Ectodermal cell (in vitro differentiated cells): ENCODE measurements around the gene OR2V1.
"Not testable (repeated sequence)": the region's sequence is repeated elsewhere in the genome, so short reads cannot be mapped to it uniquely, and the experiment has no call there.

Experiments
- H3K27ac ChIP-seq: 2 replicates; pipeline ENCODE4 v1.7.0; 2013; ENCODE audit warnings: mild to moderate bottlenecking, low read depth, low read length; ENCODE audit not compliant: insufficient read depth, poor library complexity, severe bottlenecking
- H3K27me3 ChIP-seq: 2 replicates; pipeline ENCODE4 v1.7.0; 2013; ENCODE audit warnings: mild to moderate bottlenecking, low read length; ENCODE audit not compliant: insufficient read depth, control insufficient read depth, poor library complexity, severe bottlenecking
- H3K36me3 ChIP-seq: one replicate; pipeline ENCODE4 v1.7.0; 2013; ENCODE audit warnings: low read length; ENCODE audit not compliant: control insufficient read depth, insufficient read depth
- H3K4me1 ChIP-seq: one replicate; pipeline ENCODE4 v1.7.0; 2013; ENCODE audit warnings: low read length; ENCODE audit not compliant: control insufficient read depth, insufficient read depth
- H3K4me3 ChIP-seq: 2 replicates; pipeline ENCODE4 v1.7.0; 2013; ENCODE audit warnings: low read depth, low read length, control low read depth; ENCODE audit not compliant: insufficient read depth
- H3K9me3 ChIP-seq: 2 replicates; pipeline ENCODE4 v1.7.0; 2013; ENCODE audit warnings: mild to moderate bottlenecking, low read length, moderate library complexity; ENCODE audit not compliant: control insufficient read depth
- WGBS, 2 experiments: methylation state at CpG; one replicate each; pipeline ENCODE4 v1.1.7; 2013; ENCODE audit warnings: missing lambda C conversion rate in 2 of 2; 5-methylcytosine and 5-hydroxymethylcytosine counted together

OR2V1 gene

GRCh38 chr5:181145133-181145532 is 14.2 kb upstream of the OR2V1 start:
- Histone ChIP-seq H3K4me3 (no peak overlapping the region), H3K4me1 (no peaks in the 10 kb centered on the region), H3K9me3 (no peaks in the 10 kb centered on the region), H3K27ac (no peak overlapping the region), H3K36me3 (no peaks in the 10 kb centered on the region), H3K27me3 (peaks cover 4% of the 10 kb centered on the region)
- 62 to 64% methylated on average over 1 of the region's 1 CpG for WGBS, 2 experiments

- Histone ChIP-seq H3K27ac (no peak overlapping the region), H3K36me3 (no peaks in the 10 kb centered on the region), H3K9me3 (no peaks in the 10 kb centered on the region), H3K4me1 (no peaks in the 10 kb centered on the region), H3K27me3 (peaks cover 4% of the 10 kb centered on the region), H3K4me3 (no peak overlapping the region)
- 77 to 84% methylated on average over 7 of the region's 7 CpGs for WGBS, 2 experiments
These were observed 11.1 kb upstream of the OR2V1 start for GRCh38 chr5:181142054-181142453.

- peaks cover 4% of the 10 kb centered on the region for H3K27me3 ChIP-seq
- no peaks in the 10 kb centered on the region for H3K4me1 ChIP-seq
- H3K36me3 ChIP-seq, result no peaks in the 10 kb centered on the region
- WGBS, 2 experiments, result 65 to 66% methylated on average over 3 of the region's 3 CpGs
- no peaks in the 10 kb centered on the region for H3K9me3 ChIP-seq
- no peak overlapping the region for H3K27ac ChIP-seq
- no peak overlapping the region for H3K4me3 ChIP-seq
These were observed 9.8 kb upstream of the OR2V1 start for GRCh38 chr5:181140766-181141165.

- Histone ChIP-seq H3K27me3 (peaks cover 4% of the 10 kb centered on the region), H3K4me3 (no peak overlapping the region), H3K27ac (no peak overlapping the region), H3K36me3 (no peaks in the 10 kb centered on the region), H3K4me1 (no peaks in the 10 kb centered on the region), H3K9me3 (no peaks in the 10 kb centered on the region)
- 66 to 82% methylated on average over 5 of the region's 5 CpGs for WGBS, 2 experiments
These were observed 7.3 kb upstream of the OR2V1 start for GRCh38 chr5:181138258-181138657.

GRCh38 chr5:181136361-181136955 is 5.5 kb upstream of the OR2V1 start:
- Histone ChIP-seq H3K27ac (no peak overlapping the region), H3K27me3 (peaks cover 4% of the 10 kb centered on the region), H3K36me3 (no peaks in the 10 kb centered on the region), H3K4me3 (no peak overlapping the region), H3K4me1 (no peaks in the 10 kb centered on the region), H3K9me3 (no peaks in the 10 kb centered on the region)
- WGBS, 2 experiments, result 86 to 87% methylated on average over 2 to 3 of the region's 4 CpGs

- Histone ChIP-seq H3K36me3 (no peaks in the 10 kb centered on the region), H3K9me3 (no peaks in the 10 kb centered on the region), H3K4me1 (no peaks in the 10 kb centered on the region), H3K27ac (no peak overlapping the region), H3K4me3 (no peak overlapping the region), H3K27me3 (no peaks in the 10 kb centered on the region)
- WGBS, 2 experiments, result 86 to 93% methylated on average over 5 to 6 of the region's 6 CpGs
These were observed 3.3 kb upstream of the OR2V1 start for GRCh38 chr5:181134259-181134658.

- Histone ChIP-seq H3K27ac (no peak overlapping the region), H3K36me3 (no peaks in the 10 kb centered on the region), H3K4me1 (no peaks in the 10 kb centered on the region), H3K27me3 (no peaks in the 10 kb centered on the region), H3K9me3 (no peaks in the 10 kb centered on the region), H3K4me3 (no peak overlapping the region)
- 90 to 94% methylated on average over 9 to 10 of the region's 10 CpGs for WGBS, 2 experiments
These were observed 2.8 kb upstream of the OR2V1 start for GRCh38 chr5:181133610-181134231.

- no peak overlapping the region for H3K4me3 ChIP-seq
- no peaks in the 10 kb centered on the region for H3K4me1 ChIP-seq
- no peaks in the 10 kb centered on the region for H3K27me3 ChIP-seq
- H3K36me3 ChIP-seq, result no peaks in the 10 kb centered on the region
- 81% methylated on average over 3 of the region's 3 CpGs for WGBS, 2 experiments
- H3K27ac ChIP-seq, result no peak overlapping the region
- no peaks in the 10 kb centered on the region for H3K9me3 ChIP-seq
These were observed 2.1 kb upstream of the OR2V1 start for GRCh38 chr5:181133083-181133482.

GRCh38 chr5:181131514-181131913 is 545 bp upstream of the OR2V1 start:
- H3K36me3 ChIP-seq, result no peaks in the 10 kb centered on the region
- H3K27me3 ChIP-seq, result no peaks in the 10 kb centered on the region
- H3K4me3 ChIP-seq, result no peak overlapping the region
- H3K27ac ChIP-seq, result no peak overlapping the region
- no peaks in the 10 kb centered on the region for H3K4me1 ChIP-seq
- no peaks in the 10 kb centered on the region for H3K9me3 ChIP-seq
- 82 to 83% methylated on average over 11 of the region's 11 CpGs for WGBS, 2 experiments

GRCh38 chr5:181130081-181130480 is 888 bp downstream of the OR2V1 start:
- H3K4me3 ChIP-seq, H3K27ac ChIP-seq, H3K9me3 ChIP-seq, H3K27me3 ChIP-seq, H3K36me3 ChIP-seq, H3K4me1 ChIP-seq: not testable (repeated sequence)
- 73 to 78% methylated on average over 9 of the region's 9 CpGs for WGBS, 2 experiments
